Measurements from ENCODE around the gene KRTAP5-5. TPM values are rescaled to one million over a fixed set of nuclear protein-coding genes. Genes with fewer than 3 reads are reported as not detected.
"Not testable (repeated sequence)": the region's sequence is repeated elsewhere in the genome, so short reads cannot be mapped to it uniquely, and the experiment has no call there.

KRTAP5-5 gene
- total RNA-seq, 2 experiments from 2014 or later = not detected

DNA sequence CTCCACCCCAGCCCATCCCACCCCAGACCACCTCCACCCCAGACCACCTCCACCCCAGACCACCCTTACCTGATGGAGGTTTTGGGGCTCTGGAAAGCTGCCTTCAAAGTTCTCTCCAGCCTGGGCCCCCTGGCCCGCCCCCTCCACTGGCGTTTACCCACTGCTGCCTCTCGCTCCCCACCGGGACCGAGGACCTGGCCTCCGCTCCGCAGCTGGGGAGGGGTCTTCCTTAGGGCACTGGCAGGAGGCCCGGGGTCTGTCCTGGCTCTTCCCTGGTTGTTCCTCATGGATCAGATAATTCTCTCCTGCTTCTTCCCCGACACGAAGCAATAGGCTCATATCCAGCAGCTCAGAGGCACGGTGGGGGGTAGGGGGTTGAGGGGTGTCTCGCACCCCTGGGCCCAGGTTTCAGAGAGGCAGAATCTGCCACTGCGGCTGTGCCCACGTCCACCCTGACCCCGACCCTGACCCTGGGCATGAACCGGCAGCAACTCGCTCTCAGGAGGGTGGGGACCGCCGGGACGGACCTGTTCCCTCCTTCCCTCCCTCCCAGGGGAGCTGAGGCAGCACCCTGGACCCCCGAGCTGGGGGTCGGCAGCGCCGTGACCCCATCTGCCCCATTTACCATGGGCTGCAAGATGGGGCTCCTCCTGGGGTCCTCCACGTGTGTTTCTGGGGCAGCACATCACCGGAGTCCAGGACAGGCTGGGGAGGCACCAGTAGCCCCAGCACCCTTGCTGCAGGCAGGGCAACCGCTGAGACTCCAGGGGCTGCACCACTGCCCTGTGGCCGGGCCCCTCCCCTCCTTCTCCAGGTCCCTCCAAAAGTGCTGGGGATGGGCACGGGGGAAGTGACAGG is 12.9 kb downstream of the KRTAP5-5 start:
- TF ChIP-seq, protein P1, sequence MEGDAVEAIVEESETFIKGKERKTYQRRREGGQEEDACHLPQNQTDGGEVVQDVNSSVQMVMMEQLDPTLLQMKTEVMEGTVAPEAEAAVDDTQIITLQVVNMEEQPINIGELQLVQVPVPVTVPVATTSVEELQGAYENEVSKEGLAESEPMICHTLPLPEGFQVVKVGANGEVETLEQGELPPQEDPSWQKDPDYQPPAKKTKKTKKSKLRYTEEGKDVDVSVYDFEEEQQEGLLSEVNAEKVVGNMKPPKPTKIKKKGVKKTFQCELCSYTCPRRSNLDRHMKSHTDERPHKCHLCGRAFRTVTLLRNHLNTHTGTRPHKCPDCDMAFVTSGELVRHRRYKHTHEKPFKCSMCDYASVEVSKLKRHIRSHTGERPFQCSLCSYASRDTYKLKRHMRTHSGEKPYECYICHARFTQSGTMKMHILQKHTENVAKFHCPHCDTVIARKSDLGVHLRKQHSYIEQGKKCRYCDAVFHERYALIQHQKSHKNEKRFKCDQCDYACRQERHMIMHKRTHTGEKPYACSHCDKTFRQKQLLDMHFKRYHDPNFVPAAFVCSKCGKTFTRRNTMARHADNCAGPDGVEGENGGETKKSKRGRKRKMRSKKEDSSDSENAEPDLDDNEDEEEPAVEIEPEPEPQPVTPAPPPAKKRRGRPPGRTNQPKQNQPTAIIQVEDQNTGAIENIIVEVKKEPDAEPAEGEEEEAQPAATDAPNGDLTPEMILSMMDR (IDR thresholded peaks at IDR 0.05) = no peak
- H3K27me3 Mint-ChIP-seq = peaks cover 8% of the 10 kb centered on the region
- no peaks in the 10 kb centered on the region for H3K4me1 Mint-ChIP-seq (ENCODE audit: low read depth)
- intact Hi-C loops (cut with micrococcal nuclease) = no loop called here
- no peak for ATAC-seq
- no peak overlapping the region for H3K27ac Mint-ChIP-seq
- no peaks in the 10 kb centered on the region for H3K36me3 Mint-ChIP-seq (ENCODE audit: low read depth)
- ChIA-PET CTCF (interaction anchor here (8.2 kb wide), 1 partner anchor 9 kb away, joined by 86 read pairs; no protein-coding TSS in a partner anchor), POLR2A (interaction anchor here (0.6 kb wide), 1 partner anchor 111 kb away, joined by 3 read pairs; no protein-coding TSS in a partner anchor)
- no peaks in the 10 kb centered on the region for H3K9me3 Mint-ChIP-seq
- H3K4me3 Mint-ChIP-seq = no peak overlapping the region
- no peak for DNase-seq

DNA sequence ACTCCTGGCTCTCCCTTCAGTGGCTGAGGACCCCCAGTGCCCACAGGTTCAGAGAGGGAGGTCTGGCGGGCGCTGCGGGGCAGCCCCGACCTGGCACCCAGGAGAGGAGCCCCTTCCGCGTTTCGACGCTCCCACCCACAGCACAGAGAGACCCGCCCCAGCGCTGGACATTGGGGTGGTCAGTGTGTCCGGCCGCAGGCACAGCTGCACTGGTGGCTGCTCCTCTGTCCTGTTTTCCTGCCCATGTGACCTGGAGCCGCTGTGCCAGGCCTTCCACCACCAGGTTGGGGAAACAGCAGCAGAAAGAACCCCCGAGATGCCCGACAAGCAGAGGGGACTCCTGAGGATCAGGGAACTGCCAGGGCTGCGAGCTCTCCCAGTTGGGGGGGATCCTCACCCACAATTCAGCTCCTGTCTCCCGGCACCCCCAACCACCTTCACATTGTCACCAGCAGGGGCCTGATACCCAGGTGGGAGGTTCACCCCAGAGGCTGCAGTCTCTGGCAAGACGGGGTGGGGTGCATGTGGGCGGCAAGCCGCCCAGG is 13.6 kb downstream of the KRTAP5-5 start:
- H3K36me3 Mint-ChIP-seq (ENCODE audit: low read depth) = no peaks in the 10 kb centered on the region
- no peaks in the 10 kb centered on the region for H3K4me1 Mint-ChIP-seq (ENCODE audit: low read depth)
- H3K27me3 Mint-ChIP-seq = peaks cover 8% of the 10 kb centered on the region
- ChIA-PET CTCF (interaction anchor here (8.2 kb wide), 1 partner anchor 8 kb away, joined by 86 read pairs; no protein-coding TSS in a partner anchor), POLR2A (no interaction called here)
- no peaks in the 10 kb centered on the region for H3K9me3 Mint-ChIP-seq
- intact Hi-C loops (cut with micrococcal nuclease) = no loop called here
- ATAC-seq = no peak
- TF ChIP-seq, protein P1 (IDR thresholded peaks at IDR 0.05) = no peak
- H3K4me3 Mint-ChIP-seq = no peak overlapping the region
- no peak overlapping the region for H3K27ac Mint-ChIP-seq
- no peak for DNase-seq

- ChIA-PET CTCF (interaction anchor here (8.2 kb wide), 1 partner anchor 7 kb away, joined by 86 read pairs; no protein-coding TSS in a partner anchor), POLR2A (no interaction called here)
- no peaks in the 10 kb centered on the region for H3K4me1 Mint-ChIP-seq (ENCODE audit: low read depth)
- no peaks in the 10 kb centered on the region for H3K36me3 Mint-ChIP-seq (ENCODE audit: low read depth)
- no peak overlapping the region for H3K27ac Mint-ChIP-seq
- intact Hi-C loops (cut with micrococcal nuclease) = no loop called here
- DNase-seq (no peak), ATAC-seq (no peak)
- H3K27me3 Mint-ChIP-seq = peaks cover 6% of the 10 kb centered on the region
- no peak overlapping the region for H3K4me3 Mint-ChIP-seq
- no peaks in the 10 kb centered on the region for H3K9me3 Mint-ChIP-seq
- TF ChIP-seq, protein P1 (IDR thresholded peaks at IDR 0.05) = no peak
Measured at GRCh38 chr11:1644601-1645356, 15.2 kb downstream of the KRTAP5-5 start.

DNA sequence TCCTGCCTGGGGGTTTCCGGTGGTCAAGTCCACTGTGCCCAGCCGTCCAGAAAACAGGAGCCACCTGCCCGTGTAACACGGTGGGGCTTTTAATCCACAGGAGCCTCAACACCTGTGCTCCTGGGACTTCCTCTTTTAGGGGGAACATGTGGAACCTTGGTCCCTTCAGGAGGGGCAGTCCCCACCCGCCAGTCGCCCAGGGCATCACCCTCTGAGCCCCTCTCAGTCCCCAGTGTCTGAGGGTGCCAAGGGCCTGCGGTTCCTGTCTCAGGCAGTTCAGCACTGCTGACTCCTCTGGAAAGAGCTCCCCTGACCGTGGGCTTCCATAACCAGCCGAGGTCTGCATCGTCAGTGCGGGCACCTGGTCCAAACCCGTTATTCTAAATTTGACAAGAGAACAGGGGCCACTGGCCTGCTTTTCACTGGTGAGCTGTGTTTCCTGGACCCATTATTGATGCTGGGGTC is 15.8 kb downstream of the KRTAP5-5 start:
- CTCF ChIA-PET = interaction anchor here (0.9 to 1.3 kb wide), 2 partner anchors 49 to 50 kb away, joined by 3 to 5 read pairs; no protein-coding TSS in a partner anchor
- Mint-ChIP-seq H3K27ac (no peak overlapping the region), H3K27me3 (no peaks in the 10 kb centered on the region), H3K4me1 (ENCODE audit: low read depth) (no peaks in the 10 kb centered on the region), H3K4me3 (no peak overlapping the region), H3K9me3 (no peaks in the 10 kb centered on the region), H3K36me3 (ENCODE audit: low read depth) (no peaks in the 10 kb centered on the region)
- POLR2A ChIA-PET = interaction anchor here (1.4 kb wide), 1 partner anchor 188 kb away, joined by 3 read pairs; no protein-coding TSS in a partner anchor
- ATAC-seq = no peak
- DNase-seq = no peak
- intact Hi-C loops (cut with micrococcal nuclease) = no loop called here
- TF ChIP-seq, protein P1 (IDR thresholded peaks at IDR 0.05) = no peak

- H3K9me3 Mint-ChIP-seq; intact Hi-C loops (cut with micrococcal nuclease); ATAC-seq; DNase-seq; H3K4me1 Mint-ChIP-seq (ENCODE audit: low read depth); H3K27ac Mint-ChIP-seq; H3K27me3 Mint-ChIP-seq; H3K36me3 Mint-ChIP-seq (ENCODE audit: low read depth); H3K4me3 Mint-ChIP-seq: not testable (repeated sequence)
- POLR2A ChIA-PET = interaction anchor here (1.4 kb wide), 1 partner anchor 187 kb away, joined by 3 read pairs; no protein-coding TSS in a partner anchor
- CTCF ChIA-PET = interaction anchor here (1.3 to 1.5 kb wide), 2 partner anchors 48 to 51 kb away, joined by 4 to 5 read pairs; no protein-coding TSS in a partner anchor
Measured at GRCh38 chr11:1646540-1646939, 17.0 kb downstream of the KRTAP5-5 start.

Measured in activated CD8-positive, alpha-beta T cell treated with anti-CD3 and anti-CD28 coated beads for 36 hours (primary cell).